22Rv1 (cell line): ENCODE data around the gene STRBP.

Source experiments
- ZFX ChIP-seq: fragments of 450-650 bp; IDR thresholded peaks from 2 replicates; pipeline ENCODE4 v1.6.1; 2017; ENCODE audit warnings: antibody characterized with exemption, borderline replicate concordance
- TF ChIP-seq, protein P1 (sequence below): fragments of 450-650 bp; IDR thresholded peaks from 2 replicates; pipeline ENCODE4 v1.5.1; 2017; ENCODE audit warnings: mild to moderate bottlenecking

DNA sequence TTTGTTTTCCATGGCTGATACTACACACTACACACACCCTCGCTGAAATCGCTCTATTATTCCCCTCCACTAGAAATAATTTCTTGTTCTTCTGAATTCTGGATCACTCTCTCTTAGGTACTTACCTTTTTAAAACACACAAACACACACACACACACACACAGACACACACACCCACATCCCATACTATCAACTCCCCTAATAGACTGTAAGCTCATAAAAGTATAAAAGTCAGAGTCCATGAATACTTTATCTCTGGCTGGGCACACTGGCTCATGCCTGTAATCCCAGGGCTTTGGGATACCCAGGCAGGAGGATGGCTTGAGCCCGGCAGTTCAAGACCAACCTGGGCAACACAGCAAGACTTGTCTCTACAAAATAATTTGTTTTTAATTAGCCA is 11.1 kb downstream of the STRBP start:
- TF ChIP-seq, protein P1, sequence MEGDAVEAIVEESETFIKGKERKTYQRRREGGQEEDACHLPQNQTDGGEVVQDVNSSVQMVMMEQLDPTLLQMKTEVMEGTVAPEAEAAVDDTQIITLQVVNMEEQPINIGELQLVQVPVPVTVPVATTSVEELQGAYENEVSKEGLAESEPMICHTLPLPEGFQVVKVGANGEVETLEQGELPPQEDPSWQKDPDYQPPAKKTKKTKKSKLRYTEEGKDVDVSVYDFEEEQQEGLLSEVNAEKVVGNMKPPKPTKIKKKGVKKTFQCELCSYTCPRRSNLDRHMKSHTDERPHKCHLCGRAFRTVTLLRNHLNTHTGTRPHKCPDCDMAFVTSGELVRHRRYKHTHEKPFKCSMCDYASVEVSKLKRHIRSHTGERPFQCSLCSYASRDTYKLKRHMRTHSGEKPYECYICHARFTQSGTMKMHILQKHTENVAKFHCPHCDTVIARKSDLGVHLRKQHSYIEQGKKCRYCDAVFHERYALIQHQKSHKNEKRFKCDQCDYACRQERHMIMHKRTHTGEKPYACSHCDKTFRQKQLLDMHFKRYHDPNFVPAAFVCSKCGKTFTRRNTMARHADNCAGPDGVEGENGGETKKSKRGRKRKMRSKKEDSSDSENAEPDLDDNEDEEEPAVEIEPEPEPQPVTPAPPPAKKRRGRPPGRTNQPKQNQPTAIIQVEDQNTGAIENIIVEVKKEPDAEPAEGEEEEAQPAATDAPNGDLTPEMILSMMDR, result no peak
- no peak for TF ChIP-seq ZFX
